ENCODE measurements around the gene NUP58. TPM values are rescaled to one million over a fixed set of nuclear protein-coding genes. Genes with fewer than 3 reads are reported as not detected.

NUP58 gene
- total RNA-seq, 4 donors from 2014 or later, result 59.0 to 135 (median 63.1) TPM

DNA sequence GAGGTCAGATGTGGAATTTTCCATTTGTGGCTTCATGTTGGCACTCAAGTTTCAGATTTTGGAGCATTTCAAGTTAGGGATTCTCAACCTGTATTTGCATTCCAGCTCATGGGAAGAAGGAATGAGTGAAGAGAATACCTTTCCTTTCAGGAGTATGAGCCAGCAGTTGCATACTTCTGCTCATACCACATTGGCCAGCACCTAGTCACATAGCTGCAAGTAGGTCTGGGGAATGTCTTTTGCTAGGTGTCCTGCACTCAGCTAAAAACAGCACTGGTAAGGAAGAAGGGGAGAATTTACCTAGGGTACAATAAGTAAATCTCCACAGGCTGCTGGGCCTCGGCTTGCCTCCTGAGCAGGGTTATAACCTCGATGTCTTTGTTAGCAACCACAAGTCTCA lies 45.7 kb downstream of the NUP58 start:
- Histone ChIP-seq H3K4me3 (no peak overlapping the region), H3K36me3 (peaks cover 0 to 7% (median 0%) of the 10 kb centered on the region in 3 donors), H3K9me3 (no peaks in the 10 kb centered on the region), H3K27ac (no peak overlapping the region), H3K27me3 (no peaks in the 10 kb centered on the region), H3K4me1 (no peaks in the 10 kb centered on the region)
- no peak for TF ChIP-seq EP300 (IDR thresholded peaks at IDR 0.05)
- no peak for TF ChIP-seq POLR2A (IDR thresholded peaks at IDR 0.05)
- TF ChIP-seq, protein P1, sequence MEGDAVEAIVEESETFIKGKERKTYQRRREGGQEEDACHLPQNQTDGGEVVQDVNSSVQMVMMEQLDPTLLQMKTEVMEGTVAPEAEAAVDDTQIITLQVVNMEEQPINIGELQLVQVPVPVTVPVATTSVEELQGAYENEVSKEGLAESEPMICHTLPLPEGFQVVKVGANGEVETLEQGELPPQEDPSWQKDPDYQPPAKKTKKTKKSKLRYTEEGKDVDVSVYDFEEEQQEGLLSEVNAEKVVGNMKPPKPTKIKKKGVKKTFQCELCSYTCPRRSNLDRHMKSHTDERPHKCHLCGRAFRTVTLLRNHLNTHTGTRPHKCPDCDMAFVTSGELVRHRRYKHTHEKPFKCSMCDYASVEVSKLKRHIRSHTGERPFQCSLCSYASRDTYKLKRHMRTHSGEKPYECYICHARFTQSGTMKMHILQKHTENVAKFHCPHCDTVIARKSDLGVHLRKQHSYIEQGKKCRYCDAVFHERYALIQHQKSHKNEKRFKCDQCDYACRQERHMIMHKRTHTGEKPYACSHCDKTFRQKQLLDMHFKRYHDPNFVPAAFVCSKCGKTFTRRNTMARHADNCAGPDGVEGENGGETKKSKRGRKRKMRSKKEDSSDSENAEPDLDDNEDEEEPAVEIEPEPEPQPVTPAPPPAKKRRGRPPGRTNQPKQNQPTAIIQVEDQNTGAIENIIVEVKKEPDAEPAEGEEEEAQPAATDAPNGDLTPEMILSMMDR (IDR thresholded peaks at IDR 0.05), result no peak
- 58 to 67% methylated on average over 2 of the region's 2 CpGs for WGBS, 2 donors
- no peak for DNase-seq (ENCODE audit: low spot score in 2 of 2)

DNA sequence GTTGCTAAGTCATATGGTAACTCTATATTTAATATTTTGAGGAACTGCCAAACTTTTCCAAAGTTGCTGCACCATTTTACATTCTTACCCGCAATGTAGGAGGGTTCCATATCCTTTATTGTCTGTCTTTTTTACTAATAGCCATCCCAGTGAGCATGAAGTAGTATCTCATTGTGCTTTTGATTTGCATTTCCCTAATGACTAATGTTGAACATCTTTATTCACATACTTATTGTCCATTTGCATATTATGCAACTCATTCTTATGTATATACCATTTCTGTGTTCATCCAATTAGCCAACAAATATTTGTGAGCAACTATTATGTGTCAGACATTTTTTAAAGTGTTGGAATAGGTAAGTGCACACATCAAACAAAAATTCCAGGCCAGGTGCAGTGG lies 50.0 kb downstream of the NUP58 start:
- DNase-seq (ENCODE audit: low spot score in 2 of 2), result no peak
- no peaks in the 10 kb centered on the region for H3K4me1 ChIP-seq
- H3K4me3 ChIP-seq, result no peak overlapping the region
- no peaks in the 10 kb centered on the region for H3K27me3 ChIP-seq
- no peaks in the 10 kb centered on the region for H3K36me3 ChIP-seq
- H3K9me3 ChIP-seq, result peaks cover 0 to 4% (median 0%) of the 10 kb centered on the region in 4 donors
- TF ChIP-seq, protein P1 (IDR thresholded peaks at IDR 0.05), result no peak
- TF ChIP-seq POLR2A (IDR thresholded peaks at IDR 0.05) (no peak), EP300 (IDR thresholded peaks at IDR 0.05) (no peak)
- no peak overlapping the region for H3K27ac ChIP-seq
- WGBS, 2 donors, result 93 to 97% methylated on average over 1 of the region's 1 CpG

DNA sequence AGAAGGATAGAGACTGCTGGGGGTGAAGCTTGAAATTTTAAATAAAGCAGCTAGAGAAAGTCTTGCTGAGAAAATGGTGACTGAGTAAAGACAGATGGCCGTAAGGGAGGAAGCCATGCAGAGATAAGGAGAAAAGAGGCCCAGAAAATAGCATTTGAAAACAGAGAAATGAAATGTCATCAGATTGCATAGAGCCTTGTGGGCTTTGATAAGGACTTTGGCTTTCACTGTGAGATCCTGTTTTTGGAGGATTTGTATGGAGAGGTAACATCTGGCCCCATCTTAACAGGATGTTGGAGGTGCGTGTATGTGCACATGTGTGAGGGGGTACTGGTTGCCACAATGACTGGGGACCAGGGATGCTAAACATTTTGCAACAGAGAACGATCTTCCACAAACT lies 50.8 kb downstream of the NUP58 start:
- Histone ChIP-seq H3K4me1 (no peaks in the 10 kb centered on the region), H3K4me3 (no peak overlapping the region), H3K27ac (no peak overlapping the region), H3K36me3 (no peaks in the 10 kb centered on the region), H3K27me3 (no peaks in the 10 kb centered on the region), H3K9me3 (peaks cover 0 to 4% (median 0%) of the 10 kb centered on the region in 4 donors)
- TF ChIP-seq EP300 (IDR thresholded peaks at IDR 0.05), result no peak
- no peak for TF ChIP-seq POLR2A (IDR thresholded peaks at IDR 0.05)
- TF ChIP-seq, protein P1 (IDR thresholded peaks at IDR 0.05), result no peak
- WGBS, 2 donors, result 74 to 77% methylated on average over 3 of the region's 3 CpGs
- DNase-seq (ENCODE audit: low spot score in 2 of 2), result no peak

DNA sequence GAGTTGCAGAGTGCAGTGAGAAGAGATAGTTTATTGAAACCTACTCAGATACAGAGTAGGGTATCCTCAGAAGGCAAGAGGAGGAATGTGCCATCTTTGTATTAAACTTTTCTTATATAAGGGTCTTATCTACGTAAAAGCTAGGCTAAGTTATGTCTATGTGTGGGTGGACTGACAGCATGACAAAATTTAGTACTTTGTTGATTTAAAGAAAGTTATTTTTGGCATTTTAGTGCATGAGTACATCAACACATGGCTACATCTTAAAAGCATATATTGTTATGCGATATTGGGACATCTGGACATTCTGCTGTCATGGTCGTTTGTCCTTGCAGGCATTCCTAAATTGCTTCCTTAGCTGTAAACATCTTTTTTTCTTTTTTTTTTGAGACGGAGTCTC lies 51.4 kb downstream of the NUP58 start:
- TF ChIP-seq, protein P1 (IDR thresholded peaks at IDR 0.05), result no peak
- TF ChIP-seq EP300 (IDR thresholded peaks at IDR 0.05), result no peak
- no peak for TF ChIP-seq POLR2A (IDR thresholded peaks at IDR 0.05)
- H3K4me3 ChIP-seq, result no peak overlapping the region
- no peak overlapping the region for H3K27ac ChIP-seq
- H3K9me3 ChIP-seq, result peaks cover 0 to 4% (median 0%) of the 10 kb centered on the region in 4 donors
- no peak for DNase-seq (ENCODE audit: low spot score in 2 of 2)
- H3K36me3 ChIP-seq, result no peaks in the 10 kb centered on the region
- no peaks in the 10 kb centered on the region for H3K27me3 ChIP-seq
- no peaks in the 10 kb centered on the region for H3K4me1 ChIP-seq
- 44 to 46% methylated on average over 4 of the region's 4 CpGs for WGBS, 2 donors

DNA sequence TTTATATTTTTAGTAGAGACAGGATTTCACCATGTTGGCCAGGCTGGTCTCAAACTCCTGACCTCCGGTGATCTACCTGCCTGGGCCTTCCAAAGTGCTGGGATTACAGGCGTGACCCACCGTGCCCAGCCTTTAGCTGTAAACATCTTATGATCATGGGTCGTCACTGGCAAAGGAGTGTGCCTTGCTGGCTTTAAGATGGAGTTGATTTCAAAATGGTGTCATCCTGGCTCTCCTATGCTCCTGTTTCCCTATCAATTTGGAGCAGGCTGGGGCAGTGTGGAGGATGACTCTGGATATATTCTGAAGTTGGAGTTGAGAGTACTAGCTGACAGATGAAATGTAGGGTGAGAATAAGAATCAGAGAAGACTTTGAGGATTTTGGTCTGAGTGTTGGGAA lies 51.9 kb downstream of the NUP58 start:
- H3K27ac ChIP-seq, result no peak overlapping the region
- no peak for DNase-seq (ENCODE audit: low spot score in 2 of 2)
- TF ChIP-seq POLR2A (IDR thresholded peaks at IDR 0.05), result no peak
- TF ChIP-seq, protein P1 (IDR thresholded peaks at IDR 0.05), result no peak
- TF ChIP-seq EP300 (IDR thresholded peaks at IDR 0.05), result no peak
- H3K9me3 ChIP-seq, result peaks cover 0 to 4% (median 0%) of the 10 kb centered on the region in 4 donors
- H3K36me3 ChIP-seq, result no peaks in the 10 kb centered on the region
- H3K4me1 ChIP-seq, result no peaks in the 10 kb centered on the region
- H3K4me3 ChIP-seq, result no peak overlapping the region
- H3K27me3 ChIP-seq, result no peaks in the 10 kb centered on the region
- WGBS, 2 donors, result 85 to 95% methylated on average over 4 of the region's 4 CpGs

Measured in tibial nerve (tissue), 4 donors.